ENCODE measurements around the gene THAP3.

DNA sequence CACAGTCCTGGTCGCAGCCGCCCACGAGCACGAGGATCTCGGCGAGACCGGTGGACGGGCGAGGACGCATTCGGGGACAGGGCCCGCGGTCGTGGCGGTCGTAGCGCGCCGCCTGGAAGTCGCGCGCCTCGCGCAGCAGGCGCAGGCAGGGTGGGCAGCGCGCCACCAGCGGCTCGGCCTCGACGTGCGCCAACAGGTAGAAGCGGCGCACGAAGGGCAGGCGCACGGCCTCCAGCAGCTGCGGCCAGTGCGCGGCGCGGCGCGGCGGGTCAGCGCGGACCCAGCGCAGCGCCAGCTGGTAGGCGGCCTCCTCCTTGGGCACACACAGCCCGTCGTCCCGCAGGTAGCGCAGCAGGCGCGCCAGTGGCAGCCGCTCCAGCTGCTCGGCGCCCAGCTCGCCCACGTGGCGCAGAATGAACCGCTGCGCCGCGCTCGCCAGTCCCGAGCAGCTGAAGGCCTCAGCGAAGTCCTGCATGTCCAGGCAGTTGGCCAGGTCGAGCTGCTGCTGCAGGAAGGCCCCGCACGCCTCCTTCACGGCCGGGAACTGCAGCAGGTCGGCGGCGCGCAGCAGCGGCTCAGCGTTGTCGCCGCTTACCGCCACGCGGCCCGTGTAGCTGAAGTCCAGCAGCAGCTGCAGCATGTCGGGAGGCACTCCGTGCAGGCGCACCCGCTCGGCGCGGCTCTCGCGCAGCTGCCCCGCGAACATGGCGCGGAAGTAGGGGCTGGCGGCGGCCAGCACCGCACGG is 22.6 kb upstream of the THAP3 start:
- peak; percentile 82 for TF ChIP-seq EZH2phosphoT487 (IDR thresholded peaks at IDR 0.05; ENCODE audit: borderline replicate concordance, low read length)
- TF ChIP-seq, protein P1, sequence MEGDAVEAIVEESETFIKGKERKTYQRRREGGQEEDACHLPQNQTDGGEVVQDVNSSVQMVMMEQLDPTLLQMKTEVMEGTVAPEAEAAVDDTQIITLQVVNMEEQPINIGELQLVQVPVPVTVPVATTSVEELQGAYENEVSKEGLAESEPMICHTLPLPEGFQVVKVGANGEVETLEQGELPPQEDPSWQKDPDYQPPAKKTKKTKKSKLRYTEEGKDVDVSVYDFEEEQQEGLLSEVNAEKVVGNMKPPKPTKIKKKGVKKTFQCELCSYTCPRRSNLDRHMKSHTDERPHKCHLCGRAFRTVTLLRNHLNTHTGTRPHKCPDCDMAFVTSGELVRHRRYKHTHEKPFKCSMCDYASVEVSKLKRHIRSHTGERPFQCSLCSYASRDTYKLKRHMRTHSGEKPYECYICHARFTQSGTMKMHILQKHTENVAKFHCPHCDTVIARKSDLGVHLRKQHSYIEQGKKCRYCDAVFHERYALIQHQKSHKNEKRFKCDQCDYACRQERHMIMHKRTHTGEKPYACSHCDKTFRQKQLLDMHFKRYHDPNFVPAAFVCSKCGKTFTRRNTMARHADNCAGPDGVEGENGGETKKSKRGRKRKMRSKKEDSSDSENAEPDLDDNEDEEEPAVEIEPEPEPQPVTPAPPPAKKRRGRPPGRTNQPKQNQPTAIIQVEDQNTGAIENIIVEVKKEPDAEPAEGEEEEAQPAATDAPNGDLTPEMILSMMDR (conservative IDR thresholded peaks at IDR 0.05; ENCODE audit: low read depth, low read length): no peak
